ENCODE data around the gene GPX8.

The GPX8 gene

GRCh38 chr5:55154873-55155272, 5.1 kb upstream of the GPX8 start:
- Mint-ChIP-seq H3K27ac (no peak overlapping the region), H3K4me3 (no peak overlapping the region), H3K4me1 (no peaks in the 10 kb centered on the region), H3K27me3 (peaks cover 17% of the 10 kb centered on the region), H3K36me3 (no peaks in the 10 kb centered on the region), H3K9me3 (no peaks in the 10 kb centered on the region)

- H3K27me3 Mint-ChIP-seq = peaks cover 23% of the 10 kb centered on the region
- H3K27ac Mint-ChIP-seq = no peak overlapping the region
- no peaks in the 10 kb centered on the region for H3K9me3 Mint-ChIP-seq
- no peaks in the 10 kb centered on the region for H3K36me3 Mint-ChIP-seq
- no peaks in the 10 kb centered on the region for H3K4me1 Mint-ChIP-seq
- no peak overlapping the region for H3K4me3 Mint-ChIP-seq
These were observed 680 bp downstream of the GPX8 start for GRCh38 chr5:55160493-55161209.

GRCh38 chr5:55162666-55163065, 2.7 kb downstream of the GPX8 start:
- H3K27me3 Mint-ChIP-seq = peaks cover 27% of the 10 kb centered on the region

GRCh38 chr5:55171471-55171870, 11.5 kb downstream of the GPX8 start:
- no peaks in the 10 kb centered on the region for H3K9me3 Mint-ChIP-seq
- H3K27me3 Mint-ChIP-seq = peaks cover 53% of the 10 kb centered on the region
- H3K27ac Mint-ChIP-seq = peak overlapping the region; percentile 2
- peaks cover 40% of the 10 kb centered on the region for H3K4me1 Mint-ChIP-seq
- H3K4me3 Mint-ChIP-seq = no peak overlapping the region
- H3K36me3 Mint-ChIP-seq = no peaks in the 10 kb centered on the region

More at GRCh38 chr5:55162666-55163065, 2.7 kb downstream of the GPX8 start:
- Mint-ChIP-seq H3K9me3 (no peaks in the 10 kb centered on the region), H3K27ac (no peak overlapping the region), H3K4me3 (no peak overlapping the region), H3K4me1 (no peaks in the 10 kb centered on the region), H3K36me3 (no peaks in the 10 kb centered on the region)

- Mint-ChIP-seq H3K4me3 (peak overlapping the region; percentile 92), H3K27me3 (peaks cover 56% of the 10 kb centered on the region), H3K36me3 (no peaks in the 10 kb centered on the region), H3K27ac (peak overlapping the region; percentile 70), H3K9me3 (no peaks in the 10 kb centered on the region), H3K4me1 (peaks cover 46% of the 10 kb centered on the region)
These were observed 12.3 kb downstream of the GPX8 start for GRCh38 chr5:55172051-55172899.

- Mint-ChIP-seq H3K4me3 (peak within 1 kb of the TSS; percentile 92), H3K4me1 (peaks cover 46% of the 10 kb centered on the region), H3K27ac (peak within 1 kb of the TSS; percentile 70), H3K36me3 (no peaks in the 10 kb centered on the region), H3K27me3 (peaks cover 56% of the 10 kb centered on the region), H3K9me3 (peaks cover under 1% of the 10 kb centered on the region)
These were observed 13.1 kb downstream of the GPX8 start, which contains the start of gene CDC20B for GRCh38 chr5:55172937-55173686. Gene CDC20B (minus strand): TSS chr5:55173177. CDS start chr5:55173000, 177 bp downstream.

GRCh38 chr5:55173687-55174230, 13.8 kb downstream of the GPX8 start:
- peaks cover 46% of the 10 kb centered on the region for H3K4me1 Mint-ChIP-seq
- peak overlapping the region; percentile 61 for H3K27ac Mint-ChIP-seq
- H3K27me3 Mint-ChIP-seq = peaks cover 56% of the 10 kb centered on the region
- H3K9me3 Mint-ChIP-seq = peaks cover 6% of the 10 kb centered on the region
- H3K4me3 Mint-ChIP-seq = peak overlapping the region; percentile 87
- H3K36me3 Mint-ChIP-seq = no peaks in the 10 kb centered on the region

GRCh38 chr5:55175781-55176175, 15.8 kb downstream of the GPX8 start:
- Mint-ChIP-seq H3K27me3 (peaks cover 59% of the 10 kb centered on the region), H3K9me3 (peaks cover 6% of the 10 kb centered on the region), H3K4me1 (peaks cover 46% of the 10 kb centered on the region), H3K27ac (no peak overlapping the region), H3K36me3 (no peaks in the 10 kb centered on the region), H3K4me3 (peak overlapping the region; percentile 56)

- peak overlapping the region; percentile 26 for H3K27ac Mint-ChIP-seq
- no peaks in the 10 kb centered on the region for H3K36me3 Mint-ChIP-seq
- peaks cover 6% of the 10 kb centered on the region for H3K9me3 Mint-ChIP-seq
- peaks cover 59% of the 10 kb centered on the region for H3K27me3 Mint-ChIP-seq
- H3K4me1 Mint-ChIP-seq = peaks cover 46% of the 10 kb centered on the region
- H3K4me3 Mint-ChIP-seq = peak overlapping the region; percentile 51
These were observed 16.3 kb downstream of the GPX8 start for GRCh38 chr5:55176176-55176818.

- H3K27ac Mint-ChIP-seq = no peak overlapping the region
- H3K27me3 Mint-ChIP-seq = peaks cover 59% of the 10 kb centered on the region
- peaks cover 45% of the 10 kb centered on the region for H3K4me1 Mint-ChIP-seq
- peaks cover 6% of the 10 kb centered on the region for H3K9me3 Mint-ChIP-seq
- peak overlapping the region; percentile 1 for H3K4me3 Mint-ChIP-seq
- H3K36me3 Mint-ChIP-seq = no peaks in the 10 kb centered on the region
These were observed 17.1 kb downstream of the GPX8 start for GRCh38 chr5:55177078-55177477.

GRCh38 chr5:55180016-55180415, 20.0 kb downstream of the GPX8 start:
- Mint-ChIP-seq H3K27ac (no peak overlapping the region), H3K36me3 (no peaks in the 10 kb centered on the region), H3K4me3 (no peak overlapping the region), H3K4me1 (peaks cover 21% of the 10 kb centered on the region), H3K27me3 (peaks cover 49% of the 10 kb centered on the region), H3K9me3 (peaks cover 6% of the 10 kb centered on the region)

- Mint-ChIP-seq H3K27ac (no peak overlapping the region), H3K27me3 (peaks cover 47% of the 10 kb centered on the region), H3K9me3 (no peaks in the 10 kb centered on the region), H3K4me3 (no peak overlapping the region), H3K4me1 (no peaks in the 10 kb centered on the region), H3K36me3 (no peaks in the 10 kb centered on the region)
These were observed 27.4 kb downstream of the GPX8 start for GRCh38 chr5:55187370-55187769.

- no peaks in the 10 kb centered on the region for H3K4me1 Mint-ChIP-seq
- no peaks in the 10 kb centered on the region for H3K36me3 Mint-ChIP-seq
- H3K27ac Mint-ChIP-seq = no peak overlapping the region
- no peaks in the 10 kb centered on the region for H3K9me3 Mint-ChIP-seq
- no peak overlapping the region for H3K4me3 Mint-ChIP-seq
- peaks cover 47% of the 10 kb centered on the region for H3K27me3 Mint-ChIP-seq
These were observed 28.9 kb downstream of the GPX8 start for GRCh38 chr5:55188656-55189540.

- no peak overlapping the region for H3K4me3 Mint-ChIP-seq
- peaks cover 41% of the 10 kb centered on the region for H3K27me3 Mint-ChIP-seq
- no peaks in the 10 kb centered on the region for H3K9me3 Mint-ChIP-seq
- H3K27ac Mint-ChIP-seq = no peak overlapping the region
- no peaks in the 10 kb centered on the region for H3K4me1 Mint-ChIP-seq
- H3K36me3 Mint-ChIP-seq = no peaks in the 10 kb centered on the region
These were observed 31.2 kb downstream of the GPX8 start for GRCh38 chr5:55191165-55191564.
